Nephron (organoid): Measurements from ENCODE around the gene DDR2.
A peak's percentile ranks its signal among the peaks of the same experiment; 100 is the strongest.
"Not testable (repeated sequence)": the region's sequence is repeated elsewhere in the genome, so short reads cannot be mapped to it uniquely, and the experiment has no call there.

Source experiments
- H3K27ac Mint-ChIP-seq, 3 experiments: 2 replicates each; pipeline ENCODE4 v1.8.0; 2020; ENCODE audit warnings: mixed read lengths in 3 of 3, mild to moderate bottlenecking in 2 of 3, moderate library complexity in 1 of 3
- H3K27me3 Mint-ChIP-seq: 2 replicates; pipeline ENCODE4 v1.8.0; 2021; ENCODE audit warnings: low read depth, mild to moderate bottlenecking, moderate library complexity, mixed read lengths
- H3K36me3 Mint-ChIP-seq: 2 replicates; pipeline ENCODE4 v1.8.0; 2020; ENCODE audit warnings: low read depth, mixed read lengths
- H3K4me1 Mint-ChIP-seq: 2 replicates; pipeline ENCODE4 v1.8.0; 2020; ENCODE audit warnings: mixed read lengths
- H3K4me3 Mint-ChIP-seq, 3 experiments: 2 replicates each; pipeline ENCODE4 v1.8.0; 2020; ENCODE audit warnings: mild to moderate bottlenecking in 3 of 3, mixed read lengths in 3 of 3, moderate library complexity in 2 of 3
- H3K9me3 Mint-ChIP-seq: 2 replicates; pipeline ENCODE4 v1.8.0; 2020; ENCODE audit warnings: mixed read lengths
- CTCF ChIP-seq, 3 experiments: fragments of 200-600 bp; sonication (generic); IDR thresholded peaks; one replicate each; pipeline ENCODE4 v1.5.0; 2021; ENCODE audit warnings: antibody characterized with exemption in 3 of 3; ENCODE audit not compliant: unreplicated experiment in 3 of 3

DDR2 gene

GRCh38 chr1:162741574-162741973 lies 109.3 kb downstream of the DDR2 start:
- H3K4me1 Mint-ChIP-seq: no peaks in the 10 kb centered on the region
- H3K27me3 Mint-ChIP-seq: no peaks in the 10 kb centered on the region
- H3K36me3 Mint-ChIP-seq: peaks cover 58% of the 10 kb centered on the region
- no peak overlapping the region for H3K27ac Mint-ChIP-seq
- TF ChIP-seq CTCF (IDR thresholded peaks at IDR 0.05; ENCODE audit: unreplicated experiment in 3 of 3): no peak
- H3K4me3 Mint-ChIP-seq: no peak overlapping the region
- peaks cover 25% of the 10 kb centered on the region for H3K9me3 Mint-ChIP-seq

GRCh38 chr1:162746264-162746942 lies 114.1 kb downstream of the DDR2 start:
- not testable (repeated sequence) for H3K4me1 Mint-ChIP-seq, H3K27me3 Mint-ChIP-seq, H3K27ac Mint-ChIP-seq, H3K4me3 Mint-ChIP-seq
- peaks cover 67% of the 10 kb centered on the region for H3K36me3 Mint-ChIP-seq
- H3K9me3 Mint-ChIP-seq: peaks cover 41% of the 10 kb centered on the region

- Mint-ChIP-seq H3K27ac (peak overlapping the region in 1 of 3 experiments; percentile 45), H3K27me3 (no peaks in the 10 kb centered on the region), H3K9me3 (peaks cover 11% of the 10 kb centered on the region), H3K4me1 (no peaks in the 10 kb centered on the region), H3K36me3 (peaks cover 39% of the 10 kb centered on the region), H3K4me3 (no peak overlapping the region)
- no peak for TF ChIP-seq CTCF (IDR thresholded peaks at IDR 0.05; ENCODE audit: unreplicated experiment in 3 of 3)
These were observed 120.9 kb downstream of the DDR2 start for GRCh38 chr1:162753001-162753658.

- Mint-ChIP-seq H3K9me3 (peaks cover 7% of the 10 kb centered on the region), H3K4me3 (no peak overlapping the region), H3K4me1 (no peaks in the 10 kb centered on the region), H3K27ac (peak overlapping the region in 1 of 3 experiments; percentile 45), H3K36me3 (peaks cover 35% of the 10 kb centered on the region), H3K27me3 (no peaks in the 10 kb centered on the region)
- TF ChIP-seq CTCF (IDR thresholded peaks at IDR 0.05; ENCODE audit: unreplicated experiment in 3 of 3): no peak
These were observed 121.8 kb downstream of the DDR2 start for GRCh38 chr1:162753998-162754585.

GRCh38 chr1:162755306-162755705 lies 123.0 kb downstream of the DDR2 start:
- no peaks in the 10 kb centered on the region for H3K27me3 Mint-ChIP-seq
- no peaks in the 10 kb centered on the region for H3K9me3 Mint-ChIP-seq
- TF ChIP-seq CTCF (IDR thresholded peaks at IDR 0.05; ENCODE audit: unreplicated experiment in 3 of 3): no peak
- H3K4me1 Mint-ChIP-seq: no peaks in the 10 kb centered on the region
- H3K36me3 Mint-ChIP-seq: peaks cover 40% of the 10 kb centered on the region
- no peak overlapping the region for H3K4me3 Mint-ChIP-seq
- no peak overlapping the region for H3K27ac Mint-ChIP-seq

GRCh38 chr1:162756523-162756922 lies 124.3 kb downstream of the DDR2 start:
- peaks cover 51% of the 10 kb centered on the region for H3K36me3 Mint-ChIP-seq
- no peak overlapping the region for H3K4me3 Mint-ChIP-seq
- H3K27me3 Mint-ChIP-seq: no peaks in the 10 kb centered on the region
- H3K9me3 Mint-ChIP-seq: no peaks in the 10 kb centered on the region
- no peaks in the 10 kb centered on the region for H3K4me1 Mint-ChIP-seq
- no peak overlapping the region for H3K27ac Mint-ChIP-seq
- no peak for TF ChIP-seq CTCF (IDR thresholded peaks at IDR 0.05; ENCODE audit: unreplicated experiment in 3 of 3)
